Loucy (cell line): ENCODE results near the gene ZNF320.

Experiments used
- EZH2phosphoT487 ChIP-seq: fragments of 200-600 bp; IDR thresholded peaks from 2 replicates; pipeline ENCODE4 v1.6.1; 2018; ENCODE audit warnings: antibody characterized with exemption, mild to moderate bottlenecking, moderate library complexity, borderline replicate concordance
- TF ChIP-seq, protein P1 (sequence below): fragments of 200-600 bp; sonication (generic); conservative IDR thresholded peaks from 2 replicates; pipeline ENCODE4 v1.5.1; 2014; ENCODE audit warnings: mild to moderate bottlenecking, antibody characterized with exemption, low read length

DNA sequence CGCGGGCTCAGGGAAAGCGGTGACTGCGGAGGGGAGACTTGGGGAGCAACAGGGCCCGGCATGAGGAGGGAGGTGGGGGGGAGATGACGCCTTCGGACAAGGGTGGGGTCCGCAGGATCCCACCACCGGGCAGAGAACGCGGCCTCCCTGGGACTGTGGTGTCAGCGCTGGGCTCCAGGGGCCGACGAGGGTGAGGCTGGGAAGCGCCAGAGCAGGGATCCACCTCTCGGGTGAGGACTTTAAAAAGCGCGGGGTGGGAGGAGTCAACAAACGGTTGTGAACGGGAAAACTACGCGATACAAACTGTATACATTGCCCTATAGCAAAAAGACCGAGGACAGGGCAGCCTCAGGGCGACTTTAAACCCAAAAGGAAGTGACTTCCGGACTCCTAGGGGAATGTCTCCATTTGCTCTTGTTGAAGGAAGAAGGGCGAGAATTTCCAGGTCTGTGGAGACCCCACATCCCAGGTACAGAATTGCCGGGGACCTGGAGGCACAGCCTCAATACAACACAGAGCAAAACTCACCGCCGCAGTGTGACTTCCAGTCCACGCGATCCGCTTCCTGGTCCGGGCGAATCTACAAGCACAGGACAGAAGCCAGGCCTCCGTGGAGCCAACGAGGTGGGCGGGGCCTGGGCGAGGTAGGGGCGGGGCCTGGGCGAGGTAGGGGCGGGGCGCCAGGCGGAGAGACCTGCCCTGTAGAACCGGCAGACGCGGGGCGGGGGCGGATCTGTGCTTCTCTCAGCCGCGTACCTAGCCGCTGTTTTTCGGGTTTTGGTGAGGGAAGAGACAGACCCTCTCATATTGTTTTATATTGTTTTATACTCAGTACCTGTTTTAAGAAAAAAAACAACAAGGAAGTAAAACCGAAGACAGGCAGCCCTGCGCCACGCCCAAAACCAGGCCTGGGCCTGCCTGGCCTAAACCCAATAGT, 25.7 kb upstream of the ZNF320 start, which contains the start of gene ZNF888:
- TF ChIP-seq, protein P1, sequence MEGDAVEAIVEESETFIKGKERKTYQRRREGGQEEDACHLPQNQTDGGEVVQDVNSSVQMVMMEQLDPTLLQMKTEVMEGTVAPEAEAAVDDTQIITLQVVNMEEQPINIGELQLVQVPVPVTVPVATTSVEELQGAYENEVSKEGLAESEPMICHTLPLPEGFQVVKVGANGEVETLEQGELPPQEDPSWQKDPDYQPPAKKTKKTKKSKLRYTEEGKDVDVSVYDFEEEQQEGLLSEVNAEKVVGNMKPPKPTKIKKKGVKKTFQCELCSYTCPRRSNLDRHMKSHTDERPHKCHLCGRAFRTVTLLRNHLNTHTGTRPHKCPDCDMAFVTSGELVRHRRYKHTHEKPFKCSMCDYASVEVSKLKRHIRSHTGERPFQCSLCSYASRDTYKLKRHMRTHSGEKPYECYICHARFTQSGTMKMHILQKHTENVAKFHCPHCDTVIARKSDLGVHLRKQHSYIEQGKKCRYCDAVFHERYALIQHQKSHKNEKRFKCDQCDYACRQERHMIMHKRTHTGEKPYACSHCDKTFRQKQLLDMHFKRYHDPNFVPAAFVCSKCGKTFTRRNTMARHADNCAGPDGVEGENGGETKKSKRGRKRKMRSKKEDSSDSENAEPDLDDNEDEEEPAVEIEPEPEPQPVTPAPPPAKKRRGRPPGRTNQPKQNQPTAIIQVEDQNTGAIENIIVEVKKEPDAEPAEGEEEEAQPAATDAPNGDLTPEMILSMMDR = no peak
- TF ChIP-seq EZH2phosphoT487 = no peak
